GM18868 (cell line): ENCODE data around the gene BRI3.

Source experiments
- ATAC-seq: cut with Tn5 transposase; IDR thresholded peaks from one replicate; pipeline ENCODE4 v1.9.1; 2021; ENCODE audit warnings: mild to moderate bottlenecking, moderate library complexity; ENCODE audit not compliant: unreplicated experiment

Gene BRI3

GRCh38 chr7:98280791-98281756 lies at the start of gene BRI3:
TSS of gene BRI3 (plus strand) at chr7:98281686. CDS start at chr7:98281796, 110 bp downstream.
- ATAC-seq = peak; percentile 77

DNA sequence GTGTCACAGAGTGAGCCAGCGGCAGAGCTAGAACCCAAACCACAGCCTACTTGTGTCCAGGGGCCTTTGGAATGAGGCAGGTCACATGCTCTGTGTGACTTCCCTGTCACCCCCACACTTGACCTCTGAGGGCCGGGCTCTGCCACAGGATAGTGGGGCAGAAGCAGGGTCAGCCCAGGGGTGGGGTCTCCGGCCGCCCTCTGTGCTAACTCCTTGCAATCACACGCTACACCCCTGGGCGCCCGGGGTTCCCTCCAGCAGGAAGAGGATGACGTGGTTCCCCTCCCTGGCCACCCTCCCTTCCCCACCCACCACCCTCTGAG lies 49.3 kb upstream of the BRI3 start:
- ATAC-seq = no peak

GRCh38 chr7:98232799-98233198 lies 48.7 kb upstream of the BRI3 start:
- ATAC-seq = no peak

DNA sequence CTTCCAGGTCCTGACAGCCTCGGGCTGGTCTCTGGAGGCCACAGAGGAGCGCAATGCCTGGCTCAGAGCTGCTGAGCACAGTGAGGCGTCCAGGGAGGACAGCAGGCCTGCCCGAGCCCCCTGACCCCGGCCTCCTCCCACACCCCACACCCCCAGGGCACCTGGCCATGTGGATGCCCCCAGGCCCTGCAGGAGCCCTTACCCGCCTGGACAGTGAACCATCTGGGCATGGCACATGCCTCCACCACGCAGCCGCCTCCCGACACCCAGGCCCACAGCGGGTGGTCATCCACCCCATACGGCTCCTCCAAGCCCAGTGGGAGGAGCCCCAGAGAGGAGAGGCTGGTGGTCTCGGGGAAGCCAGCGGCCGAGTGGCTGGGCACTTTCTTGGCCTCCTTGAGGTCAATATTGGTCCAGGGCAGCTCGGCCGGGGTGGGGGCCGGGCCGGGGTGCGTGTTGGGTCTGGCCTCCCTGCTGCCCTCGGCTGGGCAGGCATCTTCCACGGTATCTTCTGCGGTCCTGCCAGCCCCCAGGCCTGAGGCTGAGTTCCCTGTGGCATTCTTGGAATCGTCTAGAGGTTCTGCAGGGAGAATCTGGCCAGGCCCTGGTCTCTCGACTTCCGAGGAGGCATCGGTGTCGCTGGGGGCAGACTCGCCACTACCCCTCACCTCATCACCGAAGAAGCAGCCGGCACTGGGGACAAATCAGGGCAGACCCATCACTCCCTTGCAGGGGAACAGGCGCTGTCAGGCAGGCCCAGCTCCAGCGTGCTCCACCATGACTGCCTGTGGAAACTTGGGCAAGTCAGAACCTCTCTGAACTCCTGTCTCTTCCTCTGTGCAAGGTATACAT lies 48.0 kb upstream of the BRI3 start:
- ATAC-seq = no peak

- no peak for ATAC-seq
Measured at GRCh38 chr7:98234429-98235147, 46.9 kb upstream of the BRI3 start.

DNA sequence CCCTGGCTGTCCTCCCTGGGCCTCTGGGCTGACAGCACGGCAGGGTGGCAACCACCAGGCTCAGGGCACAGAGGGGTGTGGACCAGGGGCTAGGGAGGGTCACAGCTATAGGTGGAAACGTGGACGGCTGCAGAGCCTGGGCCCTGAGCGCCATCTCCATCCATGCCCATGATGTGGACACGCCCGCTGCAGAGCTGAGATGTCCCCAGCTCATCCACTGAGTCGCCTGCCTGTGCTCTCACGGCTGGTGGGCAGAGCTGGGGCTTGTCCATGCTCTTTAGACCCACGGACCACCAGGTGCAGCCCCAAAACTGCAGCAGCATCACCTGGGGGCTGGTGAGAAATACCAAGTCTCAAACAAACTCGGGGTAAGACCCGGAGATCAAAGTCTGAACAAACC lies 45.6 kb upstream of the BRI3 start:
- no peak for ATAC-seq

DNA sequence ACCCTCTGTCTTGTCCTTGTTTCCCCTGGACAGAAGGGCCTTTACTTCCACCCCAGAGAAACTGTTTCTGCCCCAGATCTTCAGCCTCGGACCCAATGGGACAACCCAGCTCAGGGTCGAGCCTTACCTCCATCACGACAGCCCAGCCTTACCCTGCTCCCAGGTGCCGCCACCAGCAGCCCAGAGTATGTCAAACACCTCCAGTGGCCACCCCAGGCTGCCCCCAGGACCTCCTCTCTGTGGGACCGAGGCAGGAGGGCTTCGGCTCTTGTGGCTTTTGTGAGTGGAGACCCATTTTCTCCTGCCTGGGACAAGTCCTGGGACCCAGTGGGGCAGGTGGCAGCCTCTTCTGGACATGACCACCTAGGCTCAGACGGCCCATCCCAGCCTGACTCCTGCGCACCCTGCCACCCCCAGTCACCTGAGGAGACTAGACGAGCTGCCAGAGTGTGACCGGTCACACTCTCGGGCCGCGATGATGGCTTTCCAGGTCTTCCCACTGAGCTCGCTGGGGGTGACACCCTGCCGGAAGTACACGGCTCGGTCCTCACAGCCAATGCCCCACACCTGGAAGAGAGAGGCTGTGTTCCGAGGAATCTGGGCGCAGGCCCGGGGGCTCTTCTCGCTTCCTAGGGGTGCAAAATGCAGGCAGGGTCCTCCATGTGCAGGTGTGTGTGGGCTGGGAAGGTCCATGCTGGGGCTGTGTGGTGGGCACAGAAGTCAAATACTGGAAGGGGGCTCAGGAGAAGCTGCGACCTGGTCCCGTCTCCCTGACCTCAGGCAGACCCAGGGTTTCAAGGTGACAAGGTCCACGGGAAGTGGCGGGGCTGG lies 44.9 kb upstream of the BRI3 start:
- no peak for ATAC-seq

DNA sequence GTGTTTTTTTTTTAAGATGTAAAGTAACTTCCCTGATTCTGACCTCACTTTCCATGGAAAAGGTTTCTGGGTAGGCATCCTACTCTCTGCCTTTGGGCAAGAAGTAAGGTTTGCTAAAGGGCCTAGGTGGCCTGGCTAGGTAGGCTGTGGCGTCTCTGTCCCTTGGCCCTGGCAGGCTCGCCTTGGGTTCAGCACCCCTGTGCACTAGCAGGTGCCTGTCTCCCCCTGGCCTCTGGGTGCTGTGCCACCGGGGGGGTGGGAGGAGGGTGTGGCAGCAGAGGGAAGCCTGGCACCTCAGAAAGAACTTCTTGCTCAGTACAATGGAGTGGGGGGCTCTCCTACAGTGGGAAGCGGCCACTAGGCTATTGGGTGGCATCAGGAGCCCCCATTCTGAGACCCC lies 43.4 kb upstream of the BRI3 start:
- ATAC-seq = no peak

DNA sequence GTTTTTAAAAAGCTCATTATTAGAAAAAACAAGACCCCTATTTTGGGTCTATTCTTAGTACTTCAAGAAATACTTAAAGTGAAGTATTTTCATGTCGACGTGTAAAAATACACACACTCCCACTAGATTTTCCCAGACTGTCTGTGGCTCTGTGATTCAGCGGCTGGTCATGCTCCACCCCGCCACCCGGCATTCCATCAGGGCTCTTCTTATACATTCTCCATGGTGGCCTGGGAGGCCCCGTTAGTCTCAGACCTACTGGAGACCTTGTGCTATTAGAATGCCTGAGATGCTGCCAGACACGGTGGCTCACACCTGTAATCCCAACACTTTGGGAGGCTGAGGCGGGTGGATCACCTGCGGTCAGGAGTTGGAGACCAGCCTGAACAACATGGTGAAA lies 42.5 kb upstream of the BRI3 start:
- ATAC-seq = no peak

- ATAC-seq = peak; percentile 88
Measured at GRCh38 chr7:98240961-98241673, 40.4 kb upstream of the BRI3 start.

DNA sequence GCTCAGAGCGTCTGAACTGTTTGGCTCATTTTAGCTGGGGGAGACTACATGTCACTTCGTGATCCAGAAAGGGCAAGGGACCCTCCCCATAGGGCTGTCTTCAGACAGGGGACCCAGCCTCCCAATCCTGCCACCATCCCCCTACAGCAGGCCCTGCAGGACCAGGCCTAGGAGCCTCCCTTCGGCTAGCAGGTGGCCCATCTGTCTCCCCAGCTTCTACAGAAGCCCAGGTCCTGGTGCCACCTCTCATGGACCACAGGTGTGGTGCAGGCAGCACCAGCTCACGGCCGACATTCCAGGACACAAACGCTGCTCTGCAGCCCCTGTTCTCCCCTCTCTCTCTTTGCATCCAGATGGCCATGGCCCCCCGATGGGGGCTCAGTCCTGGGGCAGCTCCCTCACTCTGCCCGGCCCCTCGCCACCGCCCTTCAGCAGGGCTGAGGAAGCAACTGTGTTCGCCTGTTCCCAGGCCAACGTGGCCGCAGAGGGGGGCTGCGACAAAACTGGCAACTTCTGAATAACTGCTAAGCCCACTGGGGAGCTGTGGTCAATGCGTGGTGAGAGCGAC lies 39.7 kb upstream of the BRI3 start:
- ATAC-seq = peak; percentile 18

- no peak for ATAC-seq
Measured at GRCh38 chr7:98242342-98242741, 39.1 kb upstream of the BRI3 start.

DNA sequence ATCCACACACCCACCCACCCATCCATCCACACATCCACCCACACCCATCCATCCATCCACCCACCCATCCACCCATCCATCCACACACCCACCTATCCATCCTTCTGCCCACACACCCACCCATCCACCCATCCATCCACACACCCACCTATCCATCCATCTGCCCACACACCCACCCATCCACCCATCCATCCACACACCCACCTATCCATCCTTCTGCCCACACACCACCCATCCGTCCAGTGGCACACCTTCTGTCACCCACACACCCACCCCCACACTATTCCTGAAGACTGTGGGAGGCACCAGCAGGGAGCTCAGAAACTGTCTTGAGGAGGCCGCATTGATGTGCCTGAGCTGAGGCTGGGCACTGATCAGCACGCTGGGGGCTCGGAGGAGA lies 38.6 kb upstream of the BRI3 start:
- ATAC-seq = no peak

DNA sequence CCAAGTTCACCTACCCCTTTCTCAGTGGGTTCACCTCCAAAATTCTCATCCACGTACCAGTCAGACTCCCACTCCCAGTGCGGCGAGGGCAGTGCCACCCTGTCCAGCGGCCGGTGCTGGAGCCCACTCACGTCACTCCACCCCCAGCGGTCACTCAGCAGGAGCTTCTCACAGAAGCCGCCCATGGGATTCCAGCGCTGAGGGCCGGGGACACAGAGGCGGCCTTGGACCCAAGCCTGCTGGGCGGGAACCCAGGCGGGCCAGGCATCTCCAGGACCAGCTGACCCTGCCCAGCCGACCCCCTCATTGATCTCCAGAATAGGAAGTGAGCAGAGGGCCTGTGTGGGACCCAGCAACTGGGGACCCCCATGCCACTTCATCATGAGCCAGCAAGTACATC lies 36.6 kb upstream of the BRI3 start:
- no peak for ATAC-seq

DNA sequence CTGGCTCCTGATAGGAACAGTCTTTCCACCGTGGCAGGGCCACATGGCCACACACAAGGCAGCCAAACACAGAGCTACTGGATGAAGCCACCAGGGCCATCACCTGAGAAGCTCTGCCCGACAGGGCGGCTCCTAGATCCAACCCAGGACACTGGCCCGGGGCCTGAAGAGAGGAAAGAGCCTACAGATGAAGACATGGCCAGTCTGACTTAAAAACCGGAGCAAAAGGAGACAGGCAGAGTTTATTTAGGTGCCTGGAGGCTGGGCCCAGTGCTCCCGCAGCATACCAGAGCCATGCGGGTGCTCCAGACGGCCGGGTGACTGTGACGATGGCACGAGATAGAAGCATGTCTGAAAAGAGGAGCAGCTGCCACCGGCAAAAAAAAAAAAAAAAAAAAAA lies 33.3 kb upstream of the BRI3 start:
- no peak for ATAC-seq

DNA sequence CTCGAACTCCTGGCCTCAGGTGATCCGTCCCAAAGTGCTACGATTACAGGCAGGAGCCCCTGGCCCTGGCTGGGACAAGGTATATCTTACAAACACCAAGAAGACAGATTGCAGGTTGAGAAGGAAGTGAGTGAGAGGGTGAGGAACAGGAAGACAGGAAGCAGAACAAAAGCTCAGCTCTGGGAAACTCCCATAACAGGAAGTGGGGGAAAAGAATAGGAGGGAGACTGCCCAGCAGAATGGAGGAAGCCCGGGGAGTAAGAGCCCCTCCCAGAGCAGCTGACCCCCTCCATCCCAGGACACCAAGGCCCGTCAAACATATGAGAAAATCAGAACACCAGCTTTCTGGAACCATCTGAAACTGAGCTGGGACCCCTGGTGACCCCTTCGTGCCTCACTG lies 32.4 kb upstream of the BRI3 start:
- ATAC-seq = no peak

- ATAC-seq = no peak
Measured at GRCh38 chr7:98250789-98251188, 30.7 kb upstream of the BRI3 start.

DNA sequence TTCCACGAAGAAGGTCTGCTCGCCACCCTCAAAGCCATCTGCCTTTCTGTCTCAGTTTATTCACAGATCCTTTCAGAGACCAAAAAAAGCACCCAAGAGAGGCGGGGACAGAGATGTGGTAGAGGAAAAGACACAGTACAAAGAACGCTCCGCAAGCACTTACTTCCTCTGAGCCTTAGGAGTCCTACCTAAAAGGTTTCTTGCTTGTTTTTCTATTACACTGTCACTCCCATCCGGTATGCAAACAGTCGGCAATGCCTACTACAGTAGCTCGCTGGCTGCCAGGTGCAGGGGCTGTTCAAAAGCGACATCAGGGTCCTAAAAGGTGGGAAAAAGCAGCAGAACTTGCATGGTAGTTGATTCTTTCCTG lies 30.3 kb upstream of the BRI3 start:
- peak; percentile 20 for ATAC-seq

GRCh38 chr7:98251601-98252424 lies 29.7 kb upstream of the BRI3 start, which contains the start of gene TECPR1:
TSS of gene TECPR1 (minus strand) at chr7:98252232. CDS start at chr7:98246146, 6,086 bp downstream.
- ATAC-seq = peak; percentile 97
